Brain microvascular endothelial cell (primary cell): ENCODE results near the gene COL7A1.
A peak's percentile ranks its signal among the peaks of the same experiment; 100 is the strongest.

Experiments
- DNase-seq: peaks from one replicate; pipeline ENCODE4 v3.0.0-alpha.2; 2020
- H3K27ac ChIP-seq: fragments of 250-450 bp; sonication (Bioruptor Pico); 2 replicates; pipeline ENCODE4 v1.5.1; 2020; ENCODE audit warnings: mild to moderate bottlenecking, moderate library complexity
- H3K27me3 ChIP-seq: fragments of 250-450 bp; sonication (Bioruptor Pico); replicated peaks from 2 replicates; pipeline ENCODE4 v1.5.1; 2020; ENCODE audit warnings: mild to moderate bottlenecking
- H3K36me3 ChIP-seq: fragments of 250-450 bp; sonication (Bioruptor Pico); replicated peaks from 2 replicates; pipeline ENCODE4 v1.5.1; 2020; ENCODE audit warnings: mild to moderate bottlenecking
- H3K4me3 ChIP-seq: 2 replicates; pipeline ENCODE4 v1.5.1; 2011; ENCODE audit warnings: low read depth, mild to moderate bottlenecking, control low read depth, low read length, moderate library complexity
- in situ Hi-C: cut with HindIII; loops from 2 replicates; pipeline ENCODE4 v1.10.0; 2017; ENCODE audit warnings: low sequenced_read_pairs, low pct_ligation_motif_present
- TF ChIP-seq, protein P1 (sequence below): IDR thresholded peaks from 2 replicates; pipeline ENCODE4 v1.5.1; 2011; ENCODE audit warnings: low read depth, mild to moderate bottlenecking, moderate library complexity, low read length, control low read depth, inconsistent platforms; ENCODE audit errors: missing control alignments

Gene COL7A1

DNA sequence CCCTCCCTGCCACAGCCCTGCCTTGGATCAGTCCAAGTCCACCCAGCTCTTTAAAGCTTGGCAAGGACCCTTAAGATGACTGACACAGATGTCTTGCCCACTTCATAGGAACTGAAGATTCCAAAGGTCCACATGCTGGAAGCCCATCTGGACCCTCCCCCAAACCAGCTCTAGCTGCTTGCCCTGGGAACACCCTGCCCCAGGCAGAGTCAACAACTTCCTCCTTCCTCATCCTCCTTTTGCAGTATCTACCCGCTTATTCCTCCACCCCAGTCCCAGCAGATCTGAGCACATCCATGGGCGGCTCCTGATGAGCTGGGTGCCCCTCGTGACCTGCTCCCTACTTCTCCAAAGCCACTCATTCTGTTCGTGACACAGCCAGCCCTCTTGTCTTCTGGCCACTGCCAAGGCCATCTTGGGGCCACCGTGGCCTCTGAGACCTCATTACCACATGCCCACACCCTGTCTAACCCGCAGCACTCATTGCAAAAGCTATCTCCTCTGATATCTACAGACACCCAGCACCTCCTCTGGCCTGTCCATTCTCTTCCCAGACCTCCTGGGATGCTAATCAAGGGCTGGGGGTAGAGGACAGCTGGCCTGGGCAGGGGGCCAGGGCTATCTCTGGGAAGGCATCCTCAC, 36.5 kb downstream of the COL7A1 start:
- Histone ChIP-seq H3K36me3 (no peaks in the 10 kb centered on the region), H3K27ac (no peak overlapping the region), H3K4me3 (no peak overlapping the region), H3K27me3 (no peaks in the 10 kb centered on the region)
- TF ChIP-seq, protein P1, sequence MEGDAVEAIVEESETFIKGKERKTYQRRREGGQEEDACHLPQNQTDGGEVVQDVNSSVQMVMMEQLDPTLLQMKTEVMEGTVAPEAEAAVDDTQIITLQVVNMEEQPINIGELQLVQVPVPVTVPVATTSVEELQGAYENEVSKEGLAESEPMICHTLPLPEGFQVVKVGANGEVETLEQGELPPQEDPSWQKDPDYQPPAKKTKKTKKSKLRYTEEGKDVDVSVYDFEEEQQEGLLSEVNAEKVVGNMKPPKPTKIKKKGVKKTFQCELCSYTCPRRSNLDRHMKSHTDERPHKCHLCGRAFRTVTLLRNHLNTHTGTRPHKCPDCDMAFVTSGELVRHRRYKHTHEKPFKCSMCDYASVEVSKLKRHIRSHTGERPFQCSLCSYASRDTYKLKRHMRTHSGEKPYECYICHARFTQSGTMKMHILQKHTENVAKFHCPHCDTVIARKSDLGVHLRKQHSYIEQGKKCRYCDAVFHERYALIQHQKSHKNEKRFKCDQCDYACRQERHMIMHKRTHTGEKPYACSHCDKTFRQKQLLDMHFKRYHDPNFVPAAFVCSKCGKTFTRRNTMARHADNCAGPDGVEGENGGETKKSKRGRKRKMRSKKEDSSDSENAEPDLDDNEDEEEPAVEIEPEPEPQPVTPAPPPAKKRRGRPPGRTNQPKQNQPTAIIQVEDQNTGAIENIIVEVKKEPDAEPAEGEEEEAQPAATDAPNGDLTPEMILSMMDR: no peak
- DNase-seq: no peak
- in situ Hi-C loops: no loop called here

- TF ChIP-seq, protein P1: no peak
- Histone ChIP-seq H3K27me3 (no peaks in the 10 kb centered on the region), H3K27ac (no peak within 1 kb of the TSS), H3K4me3 (peak within 1 kb of the TSS; percentile 65), H3K36me3 (no peaks in the 10 kb centered on the region)
- DNase-seq: peak; percentile 99
- in situ Hi-C loops: no loop called here
Measured at GRCh38 chr3:48556796-48557626, 38.1 kb downstream of the COL7A1 start, which contains the start of gene PFKFB4. PFKFB4 (minus strand) TSS chr3:48556803; CDS start chr3:48556777, 26 bp downstream.

DNA sequence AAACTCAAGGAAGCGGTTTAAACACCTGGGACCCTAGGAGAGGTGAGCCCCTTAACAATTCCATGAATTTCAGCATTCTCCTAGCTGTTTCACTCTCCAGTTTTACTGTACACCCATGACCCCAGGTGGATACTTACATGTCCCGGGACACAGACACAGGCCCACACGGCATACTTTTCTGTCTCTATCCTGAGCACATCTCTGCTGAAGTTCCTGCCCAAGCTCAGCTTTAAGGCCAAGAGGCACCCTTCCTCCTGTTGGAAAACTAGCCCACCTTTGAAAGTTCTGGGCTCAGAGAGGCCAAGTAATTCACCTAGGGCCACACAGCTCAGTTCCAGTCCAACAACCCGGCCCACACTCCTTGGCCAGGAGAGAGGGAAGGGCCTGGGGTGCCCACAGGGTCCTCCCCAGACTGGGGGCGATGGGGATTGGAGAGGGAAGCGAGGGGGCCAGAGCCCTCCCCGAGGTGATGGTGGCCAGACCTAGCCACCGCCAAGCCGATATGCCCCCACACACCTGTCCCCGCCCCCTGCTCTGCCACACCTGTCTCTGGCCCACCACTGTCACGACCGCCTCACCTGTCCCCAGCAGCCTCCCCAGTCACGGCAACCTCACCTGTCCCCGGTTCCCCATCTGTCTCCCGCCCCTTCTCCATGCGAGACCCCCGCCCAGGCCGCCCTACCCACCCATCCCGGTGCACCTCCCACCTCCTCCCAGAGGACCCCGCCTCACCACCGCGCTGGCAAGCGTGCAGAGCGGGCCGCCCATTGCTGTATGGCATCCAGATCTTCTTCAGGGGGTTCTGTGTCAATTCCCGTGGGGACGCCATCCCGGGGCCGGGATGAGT, 39.0 kb downstream of the COL7A1 start:
- TF ChIP-seq, protein P1: no peak
- Histone ChIP-seq H3K36me3 (no peaks in the 10 kb centered on the region), H3K4me3 (peak overlapping the region; percentile 65), H3K27me3 (no peaks in the 10 kb centered on the region), H3K27ac (no peak overlapping the region)
- DNase-seq: no peak
- in situ Hi-C loops: no loop called here

GRCh38 chr3:48555231-48555948, 39.7 kb downstream of the COL7A1 start:
- TF ChIP-seq, protein P1: no peak
- Histone ChIP-seq H3K36me3 (no peaks in the 10 kb centered on the region), H3K27me3 (no peaks in the 10 kb centered on the region), H3K27ac (no peak overlapping the region), H3K4me3 (no peak overlapping the region)
- in situ Hi-C loops: no loop called here
- no peak for DNase-seq
